GM18507 (cell line): ENCODE results near the gene CDH23.

Source experiments
- DNase-seq: peaks from one replicate; pipeline ENCODE4 v3.0.0; 2011; ENCODE audit warnings: low read depth; ENCODE audit not compliant: insufficient read length; ENCODE audit errors: extremely low spot score
- FAIRE-seq: peaks from 2 replicates; lab custom pipeline; 2011; peaks lifted over from hg19 to GRCh38; lab: Jason Lieb, UNC

Gene CDH23

DNA sequence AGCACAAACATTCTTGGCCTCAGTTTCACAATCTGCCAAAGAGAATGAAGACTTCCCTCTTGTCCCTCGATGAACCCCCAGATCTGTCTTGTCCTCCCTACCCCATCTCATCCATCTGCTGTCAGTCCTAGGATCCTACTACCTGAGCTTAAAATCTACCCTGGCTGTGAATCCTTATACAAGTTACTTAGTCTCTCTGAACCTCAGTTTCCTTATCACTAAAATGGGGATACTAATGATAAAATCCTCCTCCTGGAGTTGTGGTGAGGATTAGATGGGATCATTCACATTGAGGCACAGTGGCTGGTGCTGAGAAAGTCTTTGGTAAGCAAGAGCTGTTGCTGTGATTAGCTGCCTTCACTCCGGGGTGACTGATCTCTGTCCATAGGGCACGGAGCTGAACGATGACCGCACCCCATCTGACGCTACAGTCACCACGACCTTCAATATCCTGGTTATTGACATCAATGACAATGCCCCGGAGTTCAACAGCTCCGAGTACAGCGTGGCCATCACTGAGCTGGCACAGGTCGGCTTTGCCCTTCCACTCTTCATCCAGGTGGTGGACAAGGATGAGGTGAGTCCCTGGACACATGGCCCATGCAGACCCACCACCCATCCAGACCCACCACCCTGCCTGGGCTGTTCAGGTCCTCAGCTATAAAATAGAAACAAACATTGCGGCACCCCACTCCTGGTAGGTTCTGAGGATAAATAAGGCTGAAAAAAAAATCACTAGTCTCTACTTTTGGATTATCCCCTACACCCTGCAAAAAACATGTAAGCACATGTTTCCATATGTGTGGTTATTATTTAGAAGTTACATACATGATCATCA lies 220.3 kb downstream of the CDH23 start:
- FAIRE-seq, result no peak
- DNase-seq, result no peak

DNA sequence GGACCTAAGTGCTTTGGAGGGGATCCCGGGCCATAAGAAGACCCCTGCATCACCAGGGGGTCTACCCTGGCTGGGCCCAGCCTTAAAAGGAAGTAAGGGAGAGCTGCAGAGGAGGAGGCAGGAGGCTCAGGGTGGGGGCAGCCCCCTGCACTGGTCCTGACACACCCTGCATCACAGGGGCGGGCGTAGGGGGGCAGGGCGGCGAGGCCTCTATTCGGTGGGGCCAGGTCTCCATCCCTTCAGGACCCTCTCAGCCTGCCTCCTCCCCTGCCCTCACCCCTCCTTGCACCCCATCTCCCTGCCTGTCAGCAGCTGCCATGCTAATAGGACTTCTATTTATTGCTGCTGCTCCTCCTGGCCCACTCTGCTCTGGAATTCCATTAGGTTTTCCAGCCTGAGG lies 221.5 kb downstream of the CDH23 start:
- DNase-seq (no peak), FAIRE-seq (no peak)

DNA sequence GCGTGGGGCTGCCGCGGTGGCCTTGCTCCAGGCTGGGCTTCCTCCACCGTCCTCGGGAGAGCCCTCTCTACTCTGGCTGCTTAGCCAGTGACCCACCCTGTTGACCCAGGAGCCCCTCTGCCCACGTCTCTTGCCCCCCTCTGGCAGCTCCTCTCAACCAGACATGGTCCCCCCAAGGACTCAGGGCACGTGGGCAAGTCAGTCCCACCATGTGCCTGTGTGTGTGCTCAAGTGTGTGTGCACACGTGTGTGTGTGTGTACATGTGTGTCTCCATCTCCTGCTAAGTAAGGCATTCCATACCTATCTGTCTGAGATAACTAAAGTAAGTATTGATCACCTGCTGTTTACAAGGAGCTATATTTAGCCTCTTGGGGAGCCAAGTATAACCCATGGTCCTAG lies 221.9 kb downstream of the CDH23 start:
- DNase-seq, result no peak
- FAIRE-seq, result no peak

DNA sequence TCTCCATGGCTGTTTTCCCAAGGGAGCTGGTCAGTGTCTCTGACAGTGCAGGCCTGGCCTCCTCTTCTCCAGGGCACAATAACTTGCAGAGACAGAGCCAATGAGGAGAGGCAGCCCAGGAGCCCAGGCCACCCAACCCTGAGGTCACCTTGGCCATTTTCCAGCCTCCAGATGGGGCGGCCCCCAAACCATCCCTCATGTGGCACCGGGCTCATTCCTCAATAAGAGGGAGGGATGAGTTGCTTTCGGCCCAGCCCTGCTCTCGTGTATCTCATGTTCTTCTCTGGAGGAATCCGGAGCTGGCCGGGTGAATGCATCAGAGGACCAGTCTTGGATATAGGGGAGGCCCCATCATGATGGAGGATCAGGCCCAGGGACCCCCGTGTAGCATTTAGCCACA lies 223.9 kb downstream of the CDH23 start:
- DNase-seq (no peak), FAIRE-seq (no peak)

DNA sequence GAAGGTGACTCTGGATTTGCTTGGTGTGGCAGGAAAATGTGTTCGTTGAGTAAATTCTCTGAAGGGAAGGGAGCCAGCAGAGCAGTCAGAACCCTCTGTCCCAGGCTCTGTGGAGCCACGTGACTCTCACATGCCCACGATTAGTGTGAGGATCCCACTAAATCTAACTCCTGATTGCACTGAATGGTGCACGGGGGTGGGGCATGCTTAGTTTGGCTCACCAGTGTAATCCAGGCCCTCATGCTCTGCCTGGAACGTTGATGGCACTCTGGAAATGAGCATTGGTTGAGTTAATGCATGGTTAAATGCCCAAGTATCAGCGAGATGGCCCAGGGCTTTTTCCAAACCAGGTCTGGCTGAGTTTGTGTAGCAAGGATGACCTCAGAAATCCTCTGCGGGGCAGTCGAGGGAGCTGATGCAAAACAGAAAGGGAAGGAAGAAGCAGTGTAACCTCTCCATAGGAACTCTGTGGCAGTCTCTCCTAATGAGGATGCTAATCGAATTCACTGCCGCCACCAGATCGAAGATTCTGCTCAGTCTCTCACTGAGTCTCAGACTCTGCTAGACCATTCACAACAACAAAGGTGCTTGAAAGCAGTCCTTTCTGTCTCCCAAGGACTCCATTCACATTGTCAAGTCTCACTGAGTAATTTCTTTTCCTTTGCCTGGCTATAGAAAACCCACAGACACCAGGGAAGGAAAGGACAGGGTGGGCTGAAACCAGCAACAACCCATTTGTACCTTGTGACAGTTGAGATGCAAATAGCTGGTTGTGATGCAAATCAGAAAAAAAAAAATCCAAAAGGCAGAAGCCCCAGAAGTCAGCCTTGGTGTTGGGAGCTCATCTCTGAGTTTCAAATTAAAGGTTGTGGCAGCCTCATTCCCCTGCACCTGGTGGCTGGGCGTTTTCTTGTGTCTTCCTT lies 224.8 kb downstream of the CDH23 start:
- FAIRE-seq, result no peak
- no peak for DNase-seq

DNA sequence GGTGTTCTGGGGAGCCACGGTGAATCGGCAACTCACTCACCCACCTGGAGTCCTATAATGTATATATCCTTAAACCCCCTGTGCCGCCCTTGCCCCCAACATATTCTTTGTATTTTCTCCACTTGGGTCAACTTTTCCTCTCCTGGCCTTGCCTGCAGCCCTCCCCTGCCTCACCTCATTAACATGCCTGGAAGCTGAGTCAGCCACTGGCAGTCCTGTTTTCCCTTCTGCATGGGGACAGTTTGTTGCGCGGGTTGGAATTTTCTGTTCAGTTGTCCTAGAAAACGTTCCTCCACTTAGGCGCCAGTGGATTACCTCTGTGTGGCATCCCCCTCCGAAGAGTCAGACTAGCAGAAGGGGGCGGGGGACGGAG lies 225.4 kb downstream of the CDH23 start:
- FAIRE-seq (no peak), DNase-seq (no peak)

DNA sequence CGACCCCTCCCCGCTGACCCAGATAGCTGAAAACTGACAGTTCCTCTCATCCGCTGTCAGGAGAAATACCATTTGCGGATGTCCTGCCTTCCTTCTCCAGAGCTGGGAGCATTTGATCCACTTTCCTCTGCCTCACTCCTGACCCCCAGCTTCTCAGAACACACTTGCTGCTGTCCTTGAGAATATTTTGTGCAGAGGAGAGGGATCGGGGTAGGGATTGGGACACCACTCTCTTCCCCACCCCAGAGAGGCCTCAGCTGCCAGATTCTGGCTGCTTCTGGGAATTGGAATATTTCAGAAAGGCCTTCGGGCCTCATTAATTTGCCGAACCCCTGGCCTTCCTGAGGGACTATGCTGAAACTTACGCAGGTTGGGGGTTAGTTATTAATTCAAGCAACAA lies 225.9 kb downstream of the CDH23 start:
- no peak for DNase-seq
- FAIRE-seq, result no peak

DNA sequence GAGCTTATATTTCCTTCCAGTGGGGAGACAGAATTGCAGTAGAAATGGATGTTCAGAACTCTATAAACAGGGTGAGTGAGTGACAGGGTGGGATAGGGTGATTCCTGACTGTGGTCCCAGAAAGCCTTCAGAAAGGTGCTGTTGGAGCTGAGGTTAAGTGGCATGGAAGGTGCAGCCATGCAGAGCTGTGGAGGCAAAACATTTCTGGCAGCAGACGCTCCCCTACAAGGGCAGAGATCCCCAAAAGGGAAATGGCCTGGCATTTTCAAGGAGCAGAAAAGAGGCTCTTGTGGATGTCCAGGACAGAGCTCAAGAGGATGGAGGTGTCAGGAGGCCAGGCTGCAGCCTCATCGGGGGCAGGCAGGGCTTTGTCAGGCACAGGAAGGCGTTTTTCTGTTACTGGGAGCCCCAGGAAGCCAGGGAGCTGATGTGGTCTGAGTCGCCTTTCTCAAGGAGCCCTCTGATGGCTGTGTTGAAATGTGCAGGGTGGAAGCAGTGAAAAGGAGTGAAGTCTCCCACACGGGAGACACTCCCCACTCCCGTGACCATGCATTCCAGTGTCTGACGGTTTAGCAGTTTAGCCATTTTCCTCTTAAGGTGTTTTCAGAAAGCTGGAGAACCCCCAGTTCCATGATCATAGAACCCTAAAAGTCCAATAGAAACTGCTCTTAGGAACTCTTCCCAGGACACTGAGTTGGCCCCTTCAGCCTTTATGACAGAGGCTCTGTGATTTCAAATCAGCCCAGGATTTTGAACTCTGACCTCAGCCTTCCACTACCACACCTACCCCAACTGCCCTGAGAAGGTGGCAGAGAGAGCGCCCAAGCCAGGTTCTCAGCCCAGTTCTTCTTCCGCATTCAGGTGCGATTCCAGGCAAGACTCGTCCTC lies 226.6 kb downstream of the CDH23 start:
- FAIRE-seq (no peak), DNase-seq (no peak)

DNA sequence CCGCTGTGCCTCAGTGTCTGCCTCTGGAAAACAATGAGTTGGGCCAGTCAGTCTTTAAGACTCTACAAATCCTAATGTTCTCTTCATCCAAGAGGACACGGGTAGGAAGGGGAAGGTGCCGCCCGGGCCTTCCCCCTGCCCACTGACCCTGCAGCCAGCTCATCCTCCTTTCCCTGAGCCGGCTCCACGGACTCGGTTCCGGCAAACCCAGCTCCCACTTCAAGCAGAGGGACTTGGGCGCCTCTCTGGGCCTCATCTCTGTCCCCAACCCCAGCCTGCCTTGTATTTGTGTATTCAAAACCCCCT lies 227.2 kb downstream of the CDH23 start:
- FAIRE-seq, result no peak
- no peak for DNase-seq

DNA sequence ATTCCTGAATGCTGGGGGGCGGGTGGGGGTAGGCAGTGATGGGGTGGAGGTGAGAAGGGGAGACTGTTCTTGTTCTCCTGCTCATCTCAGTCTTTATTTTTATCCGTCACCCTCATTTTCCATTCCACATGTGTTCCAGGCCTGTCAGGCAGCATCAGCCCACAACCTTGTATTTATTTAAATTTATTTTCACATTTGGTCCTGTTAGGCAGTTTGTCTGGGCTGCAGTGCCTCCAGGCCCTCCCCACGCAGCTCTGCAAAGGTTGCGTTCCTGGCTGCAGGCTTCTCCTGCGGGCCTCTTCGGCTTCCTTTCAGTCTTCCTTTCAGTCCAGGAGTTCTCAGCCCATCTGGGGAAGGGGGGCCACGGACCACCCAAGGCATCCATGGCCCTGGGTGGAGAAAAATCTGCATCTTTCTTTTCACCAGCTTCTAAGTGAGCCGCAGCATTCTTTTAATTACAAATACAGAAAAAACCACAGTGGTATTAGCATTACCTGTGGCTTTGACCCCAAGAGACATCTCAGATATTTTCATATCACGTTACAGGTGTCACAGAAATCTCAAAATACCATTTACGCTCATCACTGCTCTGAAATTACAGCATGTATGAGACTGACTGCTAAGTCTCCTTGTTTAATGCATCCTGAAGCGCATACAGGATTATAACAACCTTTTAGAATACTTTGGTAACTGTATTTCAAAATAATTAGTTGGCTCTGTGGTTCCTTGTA lies 228.9 kb downstream of the CDH23 start:
- FAIRE-seq, result no peak
- no peak for DNase-seq

DNA sequence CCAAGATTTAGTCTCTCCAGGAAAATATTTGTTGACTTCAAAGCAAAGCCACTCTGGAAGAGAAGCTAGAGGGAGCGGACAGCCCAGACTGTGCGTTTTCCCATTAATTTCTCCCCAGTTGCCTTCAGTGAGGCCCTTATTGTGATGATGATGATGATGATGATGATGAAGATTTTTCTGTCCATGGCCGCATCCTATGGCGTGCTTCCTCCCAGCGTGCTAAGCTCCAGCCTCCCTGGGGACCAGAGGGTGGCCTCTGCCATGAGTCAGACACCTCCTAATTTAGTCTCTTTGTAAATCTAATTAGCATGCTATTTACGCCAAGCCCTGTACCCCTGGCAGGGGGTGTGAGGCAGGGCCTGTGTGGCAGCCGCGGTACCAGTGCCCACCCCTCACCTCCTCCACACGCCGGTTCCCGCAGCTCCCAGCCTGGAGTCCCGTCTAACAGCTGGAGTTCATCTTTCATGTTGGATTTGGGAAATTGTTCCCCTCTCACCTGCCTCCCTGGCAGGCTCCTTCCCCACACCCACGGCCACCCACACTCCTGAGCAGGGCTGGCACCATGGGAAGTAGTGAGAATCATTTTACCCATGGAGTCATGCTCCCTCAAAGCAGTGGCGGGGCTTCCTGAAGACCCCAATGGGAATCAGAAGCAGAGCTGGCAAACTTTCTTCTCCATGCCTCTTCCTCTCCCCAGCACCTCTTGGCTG lies 230.7 kb downstream of the CDH23 start:
- no peak for FAIRE-seq
- no peak for DNase-seq

DNA sequence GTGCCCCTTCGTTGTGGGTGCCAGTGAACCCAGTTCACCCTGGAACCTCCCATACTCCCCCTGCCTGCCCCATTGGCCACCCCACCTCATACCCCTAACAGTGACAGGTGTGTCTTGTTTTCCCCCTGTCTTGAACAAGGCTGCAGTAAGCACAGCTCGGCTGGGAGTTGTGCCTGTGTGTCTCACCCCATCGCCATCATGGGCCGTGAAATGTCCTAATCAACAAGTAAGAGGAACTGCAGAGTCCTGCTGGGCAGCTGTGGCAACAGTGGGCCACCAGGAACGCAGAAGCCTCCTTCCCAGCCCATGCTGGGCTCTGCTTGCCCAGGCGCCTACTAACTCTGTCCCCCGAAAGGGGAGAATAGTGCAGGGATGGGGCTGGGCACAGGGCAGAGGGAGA lies 231.2 kb downstream of the CDH23 start:
- DNase-seq (no peak), FAIRE-seq (no peak)

DNA sequence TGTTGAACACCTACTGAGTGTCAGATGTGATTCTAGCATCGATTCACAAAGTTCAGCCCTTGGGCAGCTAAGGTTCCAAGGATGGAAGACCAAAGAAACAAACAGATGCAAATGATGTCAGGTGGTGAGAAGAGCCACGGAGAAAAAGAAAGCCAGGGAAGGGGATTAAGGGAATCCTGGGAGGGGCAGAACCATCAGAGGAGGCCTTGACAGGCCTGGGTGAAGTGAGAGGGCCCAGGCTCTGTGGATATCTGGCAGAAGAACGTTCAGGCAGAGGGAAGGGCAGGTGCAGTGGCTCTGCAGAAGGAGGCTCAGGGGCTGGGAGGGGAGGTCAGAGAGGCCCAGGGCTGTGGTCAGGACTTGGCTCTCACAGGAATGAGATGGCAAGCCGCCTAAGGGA lies 232.4 kb downstream of the CDH23 start:
- DNase-seq (no peak), FAIRE-seq (no peak)

DNA sequence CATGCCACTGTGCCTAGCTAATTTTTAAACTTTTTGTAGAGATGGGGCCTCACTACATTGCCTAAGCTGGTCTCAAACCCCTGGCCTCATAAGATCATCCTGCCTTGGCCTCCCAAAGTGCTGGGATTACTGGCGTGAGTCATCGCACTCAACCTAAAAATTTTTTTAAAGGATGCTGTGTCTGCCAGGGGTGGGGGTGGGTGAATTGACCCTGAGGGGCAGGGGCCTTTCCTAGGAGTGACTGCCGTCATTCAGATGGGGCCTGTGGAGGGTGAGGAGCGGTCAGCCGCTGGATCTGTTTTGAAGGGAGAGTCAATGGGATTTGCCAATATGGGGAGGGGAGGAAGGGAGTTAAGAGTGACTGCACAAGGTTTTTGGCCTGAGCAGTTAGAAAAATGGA lies 233.4 kb downstream of the CDH23 start:
- FAIRE-seq (no peak), DNase-seq (no peak)

DNA sequence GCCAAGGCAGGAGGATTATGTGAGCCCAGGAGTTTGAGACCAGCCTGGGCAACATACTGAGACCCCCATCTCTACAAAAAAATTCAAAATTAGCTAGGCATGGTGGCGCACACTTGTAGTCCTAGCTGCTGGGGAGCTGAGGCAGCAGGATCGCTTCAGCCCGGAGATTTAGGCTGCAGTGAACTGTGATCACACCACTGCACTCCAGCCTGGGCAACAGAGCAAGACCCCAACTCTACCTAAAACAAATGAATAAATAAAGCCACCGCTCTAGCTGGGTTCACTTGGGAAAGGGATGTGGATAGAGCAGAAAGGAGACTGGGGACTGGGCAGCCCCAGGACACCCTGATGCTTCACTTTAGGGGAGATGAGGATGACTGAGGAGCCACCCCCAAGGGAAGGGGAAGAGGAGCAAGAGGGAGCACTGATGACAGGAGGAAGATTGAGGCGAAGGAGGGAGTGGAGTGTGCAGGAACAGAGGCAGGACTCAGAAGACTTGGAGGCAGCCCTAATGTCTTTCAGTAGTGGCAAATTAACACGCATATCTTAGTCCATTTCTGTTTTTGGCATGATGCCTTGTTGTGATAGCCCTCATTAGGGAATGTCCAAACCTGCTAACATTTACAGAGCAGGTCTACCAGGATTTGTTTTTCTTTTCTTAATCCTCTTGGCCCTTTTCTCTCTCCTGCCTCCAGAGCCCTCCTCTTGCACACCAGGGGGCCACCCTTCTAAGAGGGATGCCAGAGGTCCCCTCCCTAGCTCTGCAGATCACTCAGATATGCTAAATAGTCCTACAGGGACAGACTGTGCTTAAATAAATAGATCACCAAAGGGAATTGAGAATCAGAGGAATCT lies 234.5 kb downstream of the CDH23 start:
- DNase-seq, result no peak
- FAIRE-seq, result no peak

DNA sequence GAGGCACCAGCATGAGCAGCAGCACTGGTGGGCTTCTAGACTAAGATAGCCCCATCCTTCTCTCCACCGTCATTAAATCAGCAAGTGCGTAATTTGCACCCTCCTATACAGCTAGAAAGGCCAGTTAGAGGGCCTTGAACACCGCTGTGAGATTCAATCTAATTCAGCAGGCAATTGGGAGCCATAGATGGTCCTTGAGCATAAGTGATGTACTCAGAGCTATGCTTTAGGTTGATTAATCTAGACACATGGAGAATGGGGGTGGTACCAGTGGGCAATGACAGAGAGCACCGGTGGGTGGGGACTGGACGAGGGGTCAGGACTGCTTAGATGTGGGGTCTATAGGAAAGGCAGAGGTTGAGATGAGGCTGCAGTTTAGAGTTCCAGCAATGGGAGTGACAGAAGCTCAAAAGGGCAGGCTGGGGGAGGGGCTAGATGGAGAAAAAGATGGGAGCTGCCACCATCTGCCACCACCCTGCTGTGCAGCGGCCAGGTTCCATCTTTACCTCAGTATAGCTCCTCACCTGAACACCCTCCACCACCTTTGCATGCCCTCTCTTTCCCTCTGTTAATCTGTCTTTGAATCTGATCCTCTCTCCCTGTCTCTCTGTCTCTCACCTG lies 235.6 kb downstream of the CDH23 start:
- DNase-seq (no peak), FAIRE-seq (no peak)

DNA sequence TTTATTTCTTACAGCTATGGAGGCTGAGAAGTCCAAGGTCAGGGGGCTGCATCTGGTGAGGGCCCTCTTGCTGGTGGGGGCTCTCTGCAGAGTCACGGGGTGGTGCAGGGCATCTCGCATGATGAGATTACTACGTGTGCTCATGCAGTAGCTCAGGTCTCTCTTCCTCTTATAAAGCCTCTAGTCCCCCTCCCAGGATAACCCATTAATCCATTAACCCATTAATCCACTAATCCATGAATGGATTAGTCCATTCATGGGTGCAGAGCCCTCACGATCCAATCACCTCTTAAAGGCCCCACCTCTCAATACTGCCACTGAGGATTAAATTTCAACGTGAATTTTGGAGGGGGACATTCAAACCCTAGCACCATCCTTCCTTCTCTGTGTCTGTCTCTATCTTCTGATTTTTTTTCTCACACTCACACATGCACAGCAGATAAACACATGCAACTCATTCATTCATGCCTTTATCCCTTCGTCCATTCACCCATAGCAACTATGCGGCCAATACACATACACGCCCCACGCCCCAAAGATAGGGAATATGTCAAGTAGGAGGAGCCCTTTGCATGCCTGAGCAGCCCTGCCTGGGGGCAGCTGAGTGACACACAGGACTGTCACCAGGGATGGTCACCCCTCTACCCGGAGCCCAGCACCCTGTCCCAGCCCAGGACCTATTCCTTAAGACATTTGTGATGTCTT lies 236.3 kb downstream of the CDH23 start:
- DNase-seq (no peak), FAIRE-seq (no peak)
